Hepatocyte (in vitro differentiated cells): ENCODE results near the gene NSUN7.

ENCODE experiments used
- CTCF ChIP-seq: fragments of 200-600 bp; sonication (generic); IDR thresholded peaks from 2 replicates; pipeline ENCODE4 v1.5.1; 2016; ENCODE audit warnings: antibody characterized with exemption, mild to moderate bottlenecking; ENCODE audit not compliant: poor library complexity
- EZH2 ChIP-seq: fragments of 200-600 bp; sonication (generic); IDR thresholded peaks from 2 replicates; pipeline ENCODE4 v1.6.1; 2016; ENCODE audit warnings: antibody characterized with exemption, mild to moderate bottlenecking, borderline replicate concordance
- EZH2phosphoT487 ChIP-seq: fragments of 200-600 bp; sonication (generic); IDR thresholded peaks from one replicate; pipeline ENCODE4 v1.6.1; 2018; ENCODE audit warnings: antibody characterized with exemption, mild to moderate bottlenecking, low read depth, moderate library complexity; ENCODE audit not compliant: unreplicated experiment, severe bottlenecking

GRCh38 chr4:40822420-40823166 lies 72.8 kb downstream of the NSUN7 start:
- no peak for TF ChIP-seq EZH2
- TF ChIP-seq CTCF: no peak
- no peak for TF ChIP-seq EZH2phosphoT487
